Heart left ventricle (tissue), 13 donors: ENCODE results near the gene ADAM17.

ENCODE experiments used
- POLR2A ChIP-seq, 2 donors: fragments of 450-650 bp; IDR thresholded peaks; one replicate each; pipeline ENCODE4 v1.6.1; 2017; ENCODE audit warnings: antibody characterized with exemption in 2 of 2, mild to moderate bottlenecking in 2 of 2, moderate library complexity in 2 of 2
- TF ChIP-seq, protein P1 (sequence below), 12 donors: fragments of 200-600 bp; sonication (generic) in 4 of 12; IDR thresholded peaks; one replicate each; pipeline versions ENCODE4 v1.5.0 to v1.8.0; 2018 to 2022; ENCODE audit warnings: antibody characterized with exemption in 12 of 12, mild to moderate bottlenecking in 5 of 12
- donor health status: ischemic (EF 13 %, LVEDD 7.1; RV severe dilation, severe dysfunction).
- donor health status: DM: no; HTN: yes; CAD: no.
- donor health status: DM: no; HTN: no; CAD: no.
- donor health status: ischemic (EF 25% LVEDD 6.9; RV normal size, moderate dysfunction).
- donor health status: ischemic (EF 25% LVEDD 5.7; RV mildly dilated, moderate dysfunction).
- donor health status: ischemic (EF 35%, LVEDD 5.7; RV mildly dilated, moderate dysfunction).
- donor health status: nonischemic (EF 11% LVEDD 7.7; RV severe dilation, severe dysfunction).
- donor health status: DM: yes; HTN: yes; CAD: no.
- donor health status: PGD.
- donor health status: ischemic (EF 29% LVEDD 5.4; RV normal size, mild dysfunction).
- donor health status: nonischemic (EF 23%, LVEDD 6.1; RV moderate dilation, normal function).

DNA sequence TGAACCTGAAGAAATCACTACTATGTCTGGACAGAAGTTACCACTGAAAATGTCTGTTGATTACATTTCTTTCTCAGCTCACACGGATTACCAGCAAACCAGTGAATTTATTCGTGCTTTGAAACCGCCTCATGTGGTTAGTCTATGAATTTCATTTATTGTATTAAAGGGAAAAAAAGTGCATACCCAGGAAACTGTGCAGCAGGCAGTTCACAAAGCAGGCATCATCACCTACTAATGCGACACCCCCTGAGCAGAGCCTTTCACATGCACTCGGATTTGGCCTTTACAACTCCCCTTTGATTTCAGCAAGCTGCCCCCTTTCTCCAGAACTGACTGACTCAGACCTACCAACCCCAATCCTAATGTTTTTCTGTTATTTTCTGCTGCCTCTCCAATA, 112.1 kb downstream of the ADAM17 start:
- TF ChIP-seq, protein P1, sequence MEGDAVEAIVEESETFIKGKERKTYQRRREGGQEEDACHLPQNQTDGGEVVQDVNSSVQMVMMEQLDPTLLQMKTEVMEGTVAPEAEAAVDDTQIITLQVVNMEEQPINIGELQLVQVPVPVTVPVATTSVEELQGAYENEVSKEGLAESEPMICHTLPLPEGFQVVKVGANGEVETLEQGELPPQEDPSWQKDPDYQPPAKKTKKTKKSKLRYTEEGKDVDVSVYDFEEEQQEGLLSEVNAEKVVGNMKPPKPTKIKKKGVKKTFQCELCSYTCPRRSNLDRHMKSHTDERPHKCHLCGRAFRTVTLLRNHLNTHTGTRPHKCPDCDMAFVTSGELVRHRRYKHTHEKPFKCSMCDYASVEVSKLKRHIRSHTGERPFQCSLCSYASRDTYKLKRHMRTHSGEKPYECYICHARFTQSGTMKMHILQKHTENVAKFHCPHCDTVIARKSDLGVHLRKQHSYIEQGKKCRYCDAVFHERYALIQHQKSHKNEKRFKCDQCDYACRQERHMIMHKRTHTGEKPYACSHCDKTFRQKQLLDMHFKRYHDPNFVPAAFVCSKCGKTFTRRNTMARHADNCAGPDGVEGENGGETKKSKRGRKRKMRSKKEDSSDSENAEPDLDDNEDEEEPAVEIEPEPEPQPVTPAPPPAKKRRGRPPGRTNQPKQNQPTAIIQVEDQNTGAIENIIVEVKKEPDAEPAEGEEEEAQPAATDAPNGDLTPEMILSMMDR (IDR thresholded peaks at IDR 0.05) = no peak
- no peak for TF ChIP-seq POLR2A (IDR thresholded peaks at IDR 0.05)
